Fibroblast of the aortic adventitia (primary cell): ENCODE results near the gene IL34. TPM values are rescaled to one million over a fixed set of nuclear protein-coding genes. Genes with fewer than 3 reads are reported as not detected.

Source experiments
- DNase-seq: peaks from one replicate; pipeline ENCODE4 v3.0.0-alpha.2; 2010; ENCODE audit warnings: low read depth
- H3K4me3 ChIP-seq: 2 replicates; pipeline ENCODE4 v1.5.1; 2011; ENCODE audit warnings: low read depth, mild to moderate bottlenecking, control low read depth, low read length, moderate library complexity
- CTCF ChIP-seq: IDR thresholded peaks from 2 replicates; pipeline ENCODE4 v1.5.1; 2011; ENCODE audit warnings: mild to moderate bottlenecking, low read length, control low read depth, inconsistent platforms; ENCODE audit not compliant: insufficient read depth
- total RNA-seq: library from RNA; depleted of rRNA; stranded (reverse); fragments of >200 nt; gene quantifications from 2 replicates; pipeline ENCODE4 v1.2.3, GENCODE V29; 2012; ENCODE audit warnings: low replicate concordance

The IL34 gene
- total RNA-seq, 1 donor, result 10.9 TPM

DNA sequence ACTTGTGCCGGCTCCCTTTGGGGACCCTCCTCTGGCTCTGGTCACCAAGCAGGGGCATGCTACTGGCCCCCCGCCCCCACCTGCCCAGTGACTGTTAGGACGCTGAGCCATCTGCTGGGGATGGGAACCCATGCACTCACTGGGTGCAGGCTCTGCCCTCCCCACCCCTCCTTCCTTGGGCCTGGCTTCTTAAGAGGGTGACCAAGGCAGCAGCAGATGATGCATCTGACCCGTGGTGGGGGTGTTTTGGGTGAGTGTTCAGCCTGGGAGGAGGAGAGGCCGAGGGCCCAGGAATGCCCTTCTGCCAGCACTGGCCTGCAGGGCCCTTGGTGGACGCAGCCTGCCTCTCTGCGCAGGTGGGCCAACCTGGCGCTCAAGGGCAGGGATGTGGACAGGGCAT is 58.7 kb downstream of the IL34 start:
- no peak overlapping the region for H3K4me3 ChIP-seq
- no peak for DNase-seq
- no peak for TF ChIP-seq CTCF

DNA sequence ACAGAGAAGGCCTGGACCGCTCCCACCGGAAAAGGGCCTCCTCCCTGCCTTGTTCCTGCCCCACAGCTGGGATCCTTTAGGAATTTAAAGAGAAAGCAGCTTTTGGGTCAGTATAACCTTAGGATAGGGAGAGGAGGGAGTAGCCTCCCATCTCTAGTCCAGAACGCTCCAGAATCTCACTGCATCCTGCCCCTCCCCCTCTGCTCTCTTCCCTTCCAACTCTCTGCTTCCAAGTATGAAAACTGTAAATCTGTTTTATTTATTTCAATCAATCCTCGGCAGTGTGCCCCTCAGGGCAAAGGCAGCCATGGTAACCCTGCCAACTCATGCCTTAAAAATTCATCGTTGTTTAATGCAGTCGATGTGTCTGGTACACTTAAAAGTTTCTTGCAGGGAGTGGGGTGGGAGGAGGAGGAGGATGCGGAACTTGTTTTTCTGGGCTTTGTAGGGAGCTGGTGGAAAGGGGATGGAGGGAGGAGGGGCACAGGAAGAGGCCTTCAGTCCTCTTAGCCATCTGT is 60.6 kb downstream of the IL34 start:
- TF ChIP-seq CTCF, result no peak
- DNase-seq, result peak; percentile 84
- no peak overlapping the region for H3K4me3 ChIP-seq

GRCh38 chr16:70708366-70709246 is 62.2 kb downstream of the IL34 start:
- no peak for TF ChIP-seq CTCF
- H3K4me3 ChIP-seq, result no peak overlapping the region
- DNase-seq, result no peak

GRCh38 chr16:70709457-70709856 is 63.1 kb downstream of the IL34 start:
- H3K4me3 ChIP-seq, result no peak overlapping the region
- no peak for TF ChIP-seq CTCF
- no peak for DNase-seq

DNA sequence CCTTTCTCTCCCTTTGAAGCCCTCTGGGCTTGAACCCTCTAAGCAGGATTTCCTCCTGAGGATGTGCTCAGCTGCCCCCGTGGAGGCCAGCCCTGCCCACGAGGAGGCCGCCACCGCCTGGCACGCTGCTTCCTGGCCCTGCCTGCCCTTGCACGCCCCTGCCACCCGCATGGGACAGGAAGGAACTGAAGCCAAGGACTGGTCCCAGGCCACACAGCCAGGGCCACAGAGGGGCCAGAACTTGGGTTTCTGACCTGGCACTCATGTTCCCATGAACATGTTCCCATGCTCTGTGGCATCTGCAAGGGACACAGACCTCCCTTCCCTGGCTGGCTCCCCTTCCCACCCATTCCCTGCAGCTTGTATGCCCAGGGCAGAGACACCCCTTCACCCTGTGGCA is 63.6 kb downstream of the IL34 start:
- DNase-seq, result no peak
- no peak overlapping the region for H3K4me3 ChIP-seq
- no peak for TF ChIP-seq CTCF

Other genes starting within 250 kb of the IL34 start
- gene ST3GAL2, start 207.5 kb upstream of the IL34 start, total RNA-seq, result 16.7 and 18.9 TPM in 2 replicates
- 8.1 and 8.9 TPM in 2 replicates for gene FCSK, start 192.0 kb upstream of the IL34 start, total RNA-seq
- 59.9 and 131 TPM in 2 replicates for gene COG4, start 123.0 kb upstream of the IL34 start, total RNA-seq
- 39.1 and 184 TPM in 2 replicates for gene SF3B3, start 122.7 kb upstream of the IL34 start, total RNA-seq
- 8.3 and 24.0 TPM in 2 replicates for gene MTSS2, start 39.5 kb downstream of the IL34 start, total RNA-seq
- 29.7 and 30.8 TPM in 2 replicates for gene VAC14, start 154.6 kb downstream of the IL34 start, total RNA-seq